Middle frontal gyrus (tissue), 1 donor: ENCODE results near the gene FOXO4.
A peak's percentile ranks its signal among the peaks of the same experiment; 100 is the strongest.
"Not testable (repeated sequence)": the region's sequence is repeated elsewhere in the genome, so short reads cannot be mapped to it uniquely, and the experiment has no call there.

ENCODE experiments used
- DNase-seq: peaks from one replicate; pipeline ENCODE4 v3.0.0-alpha.2; 2015; ENCODE audit warnings: low spot score; ENCODE audit errors: extremely low spot score

Gene FOXO4

DNA sequence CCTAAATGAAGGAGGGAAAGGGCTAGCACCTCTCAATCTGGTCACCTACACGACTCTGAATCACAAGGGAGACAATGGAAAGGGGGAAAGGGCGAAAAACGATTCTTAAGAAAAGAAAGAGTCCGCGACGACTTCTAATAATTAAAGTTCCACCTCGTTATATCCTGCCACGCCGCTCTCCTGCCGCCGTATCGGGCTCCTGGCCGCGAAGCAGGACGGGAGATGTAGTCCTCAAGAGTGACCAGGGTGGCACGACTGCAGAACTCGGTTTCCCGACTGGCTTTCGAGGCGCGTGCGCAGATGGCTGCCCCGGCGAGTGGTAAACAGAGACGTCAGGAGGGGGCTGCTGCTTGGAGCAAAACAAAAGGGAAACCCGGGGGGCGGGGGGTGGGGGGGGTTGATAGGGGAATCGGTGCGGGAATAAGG, at the start of gene FOXO4:
TSS of gene FOXO4 (plus strand) at position 297 of the 426 bp plus-strand sequence. CDS start 678 bp downstream, outside the sequence.
- peak; percentile 87 for DNase-seq

DNA sequence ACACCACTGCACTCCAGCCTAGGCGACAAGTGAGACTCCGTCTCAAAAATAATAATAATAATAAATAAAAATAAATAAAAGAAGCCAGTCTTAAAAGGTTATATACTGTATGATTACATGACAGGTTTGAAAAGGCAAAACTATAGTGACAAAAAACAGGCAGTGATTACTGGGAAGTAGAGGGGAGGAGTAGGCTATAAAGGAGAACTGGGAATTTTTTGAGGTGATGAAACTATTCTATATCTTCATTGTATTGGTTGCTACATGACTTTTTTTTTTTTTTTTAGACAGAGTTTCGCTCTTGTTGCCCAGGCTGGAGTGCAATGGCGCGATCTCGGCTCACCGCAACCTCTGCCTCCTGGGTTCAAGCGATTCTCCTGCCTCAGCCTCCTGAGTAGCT, 47.8 kb upstream of the FOXO4 start:
- not testable (repeated sequence) for DNase-seq

DNA sequence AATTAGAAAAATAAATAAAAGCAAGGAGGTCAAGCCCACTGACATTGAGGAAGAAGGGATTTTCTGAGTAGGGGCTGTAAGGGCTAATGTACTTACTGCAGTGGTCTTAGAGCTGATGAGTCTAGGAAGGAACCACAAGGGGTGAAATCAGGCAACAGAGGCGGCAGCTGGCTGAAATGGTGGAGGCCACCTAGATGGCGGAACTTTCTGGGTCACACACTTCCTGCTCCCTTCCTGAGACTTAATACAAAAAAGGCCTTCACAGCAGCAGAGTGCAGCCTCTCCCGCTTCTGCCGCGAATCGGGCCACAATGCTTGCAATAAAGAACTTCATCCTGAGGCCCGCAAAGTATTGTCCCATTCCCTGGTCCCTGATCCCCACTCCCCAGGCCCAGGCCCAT, 42.9 kb upstream of the FOXO4 start:
- DNase-seq = no peak

- DNase-seq = no peak
Measured at GRCh38 chrX:71053217-71053621, 42.4 kb upstream of the FOXO4 start.

DNA sequence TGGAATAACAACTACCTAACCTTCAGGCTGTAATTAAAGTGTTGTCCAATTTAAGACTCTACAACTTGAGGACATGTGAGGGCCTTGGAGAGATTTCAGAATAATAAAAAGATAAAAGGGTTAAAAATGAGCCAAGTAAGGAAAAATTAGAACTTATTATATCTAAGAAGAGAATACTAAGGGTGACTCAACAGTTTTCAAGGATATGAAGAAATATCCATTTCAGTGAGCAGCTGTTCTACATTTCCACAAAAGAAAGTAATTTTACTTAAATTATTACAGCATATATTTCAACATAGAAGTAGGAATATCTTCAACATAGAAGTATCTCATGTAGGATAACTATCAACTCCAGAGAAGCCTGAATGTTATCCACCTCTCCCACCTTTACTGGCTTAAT, 38.8 kb upstream of the FOXO4 start:
- DNase-seq = no peak

- DNase-seq = no peak
Measured at GRCh38 chrX:71057848-71058530, 37.7 kb upstream of the FOXO4 start.

- DNase-seq = no peak
Measured at GRCh38 chrX:71060127-71060526, 35.5 kb upstream of the FOXO4 start.

GRCh38 chrX:71067089-71067488, 28.6 kb upstream of the FOXO4 start:
- no peak for DNase-seq

DNA sequence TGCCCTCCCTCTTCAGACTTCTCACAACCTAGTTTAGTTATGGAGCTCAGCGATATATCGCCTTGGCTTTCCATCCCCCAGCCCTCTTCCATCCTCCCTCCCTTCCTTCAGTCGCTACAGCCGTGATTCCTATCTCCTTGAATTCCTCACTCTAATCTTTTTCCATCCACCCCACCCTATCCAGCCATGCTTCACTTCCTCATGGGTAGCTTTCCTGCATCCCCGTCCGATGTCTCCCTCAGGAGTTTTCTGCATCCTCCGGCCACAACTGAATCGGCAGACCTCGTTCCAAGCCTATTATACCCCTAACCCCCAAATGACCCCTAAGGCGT, 28.0 kb upstream of the FOXO4 start:
- DNase-seq = no peak

DNA sequence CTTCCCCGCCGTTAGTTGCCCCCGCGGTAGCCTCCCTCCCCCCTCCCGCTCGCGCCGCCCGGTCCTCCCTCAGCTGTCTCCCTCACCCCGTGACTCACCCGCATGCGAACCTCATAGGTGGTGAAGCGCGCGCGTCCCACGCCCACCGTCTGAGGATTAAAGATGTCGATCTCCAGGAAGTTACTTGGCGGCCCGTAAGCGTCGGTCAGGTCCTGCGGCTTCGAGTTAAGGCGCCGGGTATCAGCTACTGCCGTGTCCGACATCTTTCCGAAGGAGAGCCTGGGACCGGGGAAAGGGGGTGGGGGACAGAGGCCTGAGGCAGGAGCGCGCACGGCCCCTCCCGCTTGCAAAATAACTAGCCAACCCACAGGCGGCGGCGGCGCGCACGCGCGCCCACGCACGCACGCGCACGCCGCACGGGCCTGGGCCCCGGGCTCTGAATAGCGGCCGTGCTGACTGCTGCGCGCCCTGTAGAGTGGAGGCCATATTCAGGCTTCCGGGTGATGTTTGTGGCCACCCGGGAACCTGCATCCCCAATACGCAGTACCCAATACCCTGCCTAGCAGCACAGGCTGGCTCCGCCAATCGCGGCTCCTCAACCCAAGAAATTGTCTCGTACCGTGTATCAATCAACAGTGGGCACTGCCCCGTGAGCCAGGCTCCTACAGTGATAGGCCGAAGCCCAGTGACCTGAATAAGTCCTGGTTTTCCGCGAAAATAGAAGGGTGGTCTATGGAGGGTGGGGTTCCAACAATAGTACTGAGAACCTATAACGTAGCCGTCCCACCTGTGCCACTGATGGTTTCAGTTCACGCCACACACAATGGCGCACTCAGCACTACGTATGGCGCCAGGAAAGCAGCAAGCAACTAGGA, 27.4 kb upstream of the FOXO4 start, which contains the start of gene SNX12:
TSS of gene SNX12 (minus strand) at position 291 of the 875 bp plus-strand sequence. CDS start at position 263, 28 bp downstream.
- DNase-seq = peak; percentile 81

GRCh38 chrX:71070531-71070930, 25.1 kb upstream of the FOXO4 start:
- no peak for DNase-seq

DNA sequence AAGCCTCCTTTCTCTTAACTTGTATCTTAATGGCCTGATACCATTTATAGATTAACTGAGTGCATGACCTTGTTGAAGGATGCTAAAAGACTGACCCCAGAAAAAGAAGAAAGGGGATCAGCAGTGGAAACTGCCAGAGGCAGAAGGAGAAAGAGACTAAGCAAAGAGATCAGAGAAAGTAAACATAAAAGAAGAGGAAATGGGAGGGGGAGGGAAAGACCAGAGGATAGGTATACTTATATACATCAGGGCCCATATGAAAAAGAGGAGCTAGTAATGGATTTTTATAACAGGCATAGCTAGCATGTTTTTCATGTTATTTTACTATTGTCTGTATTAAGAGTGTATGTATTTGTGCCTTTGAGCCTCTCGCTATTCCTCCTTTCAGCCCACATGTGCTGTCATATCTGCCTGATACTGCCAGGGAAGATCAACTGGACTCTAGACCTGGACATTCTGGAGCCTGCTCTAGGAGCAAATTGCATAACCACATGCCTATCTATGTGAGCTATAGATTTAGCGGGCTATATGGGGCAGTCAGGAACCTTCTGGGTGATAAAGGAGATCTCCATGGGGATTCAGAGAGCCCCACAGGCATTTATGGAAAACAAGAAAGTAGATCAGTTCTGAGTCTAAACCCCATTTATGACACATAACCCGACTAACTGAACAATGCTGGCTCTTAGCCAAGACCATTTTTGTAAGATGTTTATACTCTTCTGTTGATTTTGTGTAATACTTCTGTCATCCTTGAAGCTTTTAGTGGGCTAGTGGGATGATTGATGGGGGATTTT, 14.1 kb upstream of the FOXO4 start:
- DNase-seq = no peak

DNA sequence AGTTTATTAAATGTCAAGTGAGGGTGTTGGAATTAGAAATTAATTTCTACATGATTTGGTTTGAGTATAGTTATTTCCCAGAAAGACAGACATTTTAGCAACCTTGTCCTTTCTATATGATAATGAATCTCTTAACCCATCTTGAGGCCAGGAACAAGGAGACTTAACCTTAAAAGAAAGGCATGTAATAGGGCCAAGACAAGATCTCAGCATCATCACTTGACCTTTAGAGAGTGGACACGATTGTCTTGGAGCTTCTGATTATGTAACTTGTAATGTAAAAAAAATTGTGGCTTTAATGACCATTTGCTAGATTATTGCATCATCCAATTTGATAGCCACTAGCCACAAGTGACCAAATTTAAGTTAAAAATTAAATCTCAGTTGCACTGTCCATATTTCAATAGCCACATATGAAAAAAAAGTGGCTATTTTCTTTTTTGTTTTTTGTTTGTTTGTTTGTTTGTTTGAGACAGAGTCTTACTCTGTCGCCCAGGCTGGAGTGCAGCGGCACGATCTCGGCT, 13.5 kb upstream of the FOXO4 start:
- DNase-seq = no peak

DNA sequence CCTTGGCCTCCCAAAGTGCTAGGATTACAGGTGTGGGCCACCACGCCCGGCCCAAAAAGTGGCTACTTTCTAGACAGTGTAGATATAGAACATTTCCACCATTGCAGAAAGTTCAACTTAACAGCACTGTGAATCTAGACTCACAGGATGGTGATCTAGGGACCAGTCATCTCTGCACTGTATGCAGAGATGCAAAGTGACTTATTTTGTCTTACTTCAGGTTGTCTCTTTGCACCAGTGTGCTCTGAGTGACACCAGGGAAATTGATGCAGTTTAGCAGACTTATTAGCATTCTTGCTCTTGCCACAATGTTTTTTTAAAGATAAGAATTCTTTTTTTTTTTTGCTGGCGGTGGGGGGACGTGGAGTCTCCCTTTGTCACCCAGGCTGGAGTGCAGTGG, 12.8 kb upstream of the FOXO4 start:
- no peak for DNase-seq

DNA sequence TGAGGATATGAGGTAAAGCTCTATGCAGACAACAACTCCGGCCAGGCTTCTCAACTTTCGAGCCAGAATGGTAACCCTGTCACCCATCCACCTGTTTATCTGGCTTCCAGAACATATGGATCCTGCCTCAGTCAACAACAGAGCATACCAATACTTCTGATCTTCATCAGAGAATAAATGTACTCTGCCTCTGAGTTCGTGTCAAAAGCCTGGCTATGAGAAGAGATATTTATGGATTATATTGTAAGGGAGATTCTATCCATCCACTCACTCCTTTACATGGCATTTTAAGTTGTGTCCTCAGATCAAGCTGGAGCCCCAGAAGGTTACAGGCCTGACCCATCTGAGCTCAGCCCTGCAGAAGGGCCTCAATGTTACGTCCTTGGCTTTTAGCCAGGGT, 9.8 kb upstream of the FOXO4 start:
- DNase-seq = no peak

- no peak for DNase-seq
Measured at GRCh38 chrX:71091263-71091662, 4.4 kb upstream of the FOXO4 start.

GRCh38 chrX:71095033-71095432, 618 bp upstream of the FOXO4 start:
- no peak for DNase-seq

DNA sequence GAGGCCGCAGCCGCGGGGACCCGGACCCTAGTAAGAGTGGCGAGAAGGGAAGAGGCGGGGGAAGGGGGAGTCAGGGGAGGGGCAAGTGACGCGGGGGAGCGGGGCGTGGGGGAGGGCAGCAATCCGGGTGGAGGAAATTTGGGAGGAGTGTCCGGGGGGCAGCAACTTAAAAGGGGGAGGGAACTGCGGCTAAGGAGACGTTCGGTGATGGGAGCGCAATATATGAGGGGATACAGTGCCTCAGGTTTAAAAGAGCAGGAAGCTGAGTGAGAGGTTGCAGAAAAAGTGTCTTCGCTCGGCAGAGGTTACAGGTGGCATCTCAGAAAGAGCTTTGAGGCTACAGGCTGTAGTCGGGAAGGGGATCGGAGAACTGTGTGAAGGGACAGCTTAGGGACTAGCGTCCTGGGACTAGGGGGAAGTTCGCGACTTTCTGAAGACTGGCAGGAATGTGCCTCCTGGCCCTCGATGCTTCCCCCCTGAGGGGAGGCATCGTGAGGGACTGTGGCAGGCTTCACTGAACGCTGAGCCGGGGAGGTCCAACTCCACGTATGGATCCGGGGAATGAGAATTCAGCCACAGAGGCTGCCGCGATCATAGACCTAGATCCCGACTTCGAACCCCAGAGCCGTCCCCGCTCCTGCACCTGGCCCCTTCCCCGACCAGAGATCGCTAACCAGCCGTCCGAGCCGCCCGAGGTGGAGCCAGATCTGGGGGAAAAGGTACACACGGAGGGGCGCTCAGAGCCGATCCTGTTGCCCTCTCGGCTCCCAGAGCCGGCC, 519 bp downstream of the FOXO4 start:
- DNase-seq = no peak

- DNase-seq = no peak
Measured at GRCh38 chrX:71096760-71097032, 1.0 kb downstream of the FOXO4 start.

DNA sequence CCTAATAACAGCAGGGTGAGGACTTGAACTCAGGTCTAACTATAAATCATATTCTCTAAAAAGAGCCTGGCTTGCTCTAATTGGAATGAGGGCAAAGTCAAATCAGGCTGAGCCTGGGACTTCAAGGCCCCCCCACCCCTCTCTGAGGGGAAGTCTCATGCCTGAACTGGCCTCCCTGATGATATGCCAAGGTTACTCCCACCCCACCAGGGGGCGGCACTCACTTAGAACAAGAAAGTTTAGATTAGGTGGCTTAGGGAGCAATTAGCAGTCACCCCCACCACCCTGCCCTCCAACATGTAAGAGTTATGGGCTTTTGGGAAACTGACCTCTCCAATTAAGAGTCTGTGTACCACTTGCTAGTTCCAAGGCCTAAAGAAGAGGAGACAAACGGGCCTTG, 2.7 kb downstream of the FOXO4 start:
- DNase-seq = no peak

- DNase-seq = no peak
Measured at GRCh38 chrX:71098951-71099506, 3.4 kb downstream of the FOXO4 start.
